DOHH2 (cell line): ENCODE measurements around the gene MGMT.

Source experiments
- H3F3A ChIP-seq: fragments of 200-600 bp; sonication (generic), shearing (Covaris generic); 2 replicates; pipeline ENCODE4 v1.6.0; 2016; ENCODE audit warnings: antibody characterized with exemption, mild to moderate bottlenecking; ENCODE audit not compliant: control insufficient read depth, insufficient read depth
- H3K27ac ChIP-seq: fragments of 200-600 bp; sonication (generic); 2 replicates; pipeline ENCODE4 v1.5.1; 2014; ENCODE audit warnings: low read depth, mild to moderate bottlenecking, low read length, moderate library complexity
- H3K27me3 ChIP-seq: fragments of 200-600 bp; sonication (generic); 2 replicates; pipeline ENCODE4 v1.6.1; 2014; ENCODE audit warnings: mild to moderate bottlenecking, low read length, mixed read lengths; ENCODE audit not compliant: control insufficient read depth
- H3K36me3 ChIP-seq: fragments of 200-600 bp; sonication (generic); 2 replicates; pipeline ENCODE4 v1.6.1; 2014; ENCODE audit warnings: mild to moderate bottlenecking, low read length, moderate library complexity, mixed read lengths; ENCODE audit not compliant: control insufficient read depth
- H3K4me1 ChIP-seq: fragments of 200-600 bp; sonication (generic); 2 replicates; pipeline ENCODE4 v1.6.1; 2014; ENCODE audit warnings: mild to moderate bottlenecking, low read length, mixed read lengths; ENCODE audit not compliant: control insufficient read depth
- H3K4me2 ChIP-seq: fragments of 200-600 bp; sonication (generic); 2 replicates; pipeline ENCODE4 v1.6.0; 2014; ENCODE audit warnings: mild to moderate bottlenecking, low read length, moderate library complexity
- H3K4me3 ChIP-seq: fragments of 200-600 bp; sonication (generic); 2 replicates; pipeline ENCODE4 v1.5.1; 2014; ENCODE audit warnings: mild to moderate bottlenecking, low read length, mixed read lengths
- H3K79me2 ChIP-seq: fragments of 200-600 bp; sonication (generic); 2 replicates; pipeline ENCODE4 v1.6.1; 2014; ENCODE audit warnings: mild to moderate bottlenecking, low read length, mixed read lengths; ENCODE audit not compliant: control insufficient read depth
- H3K9me2 ChIP-seq: fragments of 200-600 bp; sonication (generic); replicated peaks from 2 replicates; pipeline ENCODE4 v1.6.1; 2014; ENCODE audit warnings: mild to moderate bottlenecking, low read length, mixed read lengths; ENCODE audit not compliant: control insufficient read depth
- H3K9me3 ChIP-seq: fragments of 200-600 bp; sonication (generic); 2 replicates; pipeline ENCODE4 v1.6.1; 2014; ENCODE audit warnings: antibody characterized with exemption, low read length, mixed read lengths; ENCODE audit not compliant: control insufficient read depth, insufficient read depth
- H4K20me1 ChIP-seq: fragments of 200-600 bp; sonication (generic); 2 replicates; pipeline ENCODE4 v1.6.0; 2014; ENCODE audit warnings: low read depth, mild to moderate bottlenecking, antibody characterized with exemption, low read length, moderate library complexity; ENCODE audit not compliant: control insufficient read depth, insufficient read depth
- EZH2phosphoT487 ChIP-seq: fragments of 200-600 bp; sonication (generic); IDR thresholded peaks from 2 replicates; pipeline ENCODE4 v1.6.1; 2017; ENCODE audit warnings: borderline replicate concordance, mild to moderate bottlenecking, antibody characterized with exemption, low read length, moderate library complexity, mixed read lengths
- TF ChIP-seq, protein P1 (sequence below): fragments of 200-600 bp; sonication (generic); IDR thresholded peaks from one replicate; pipeline ENCODE4 v1.5.1; 2014; ENCODE audit warnings: antibody characterized with exemption, mild to moderate bottlenecking, low read depth, low read length; ENCODE audit not compliant: poor library complexity, severe bottlenecking

Gene MGMT

GRCh38 chr10:129694184-129694583 is 227.1 kb downstream of the MGMT start:
- Histone ChIP-seq H3K79me2 (no peaks in the 10 kb centered on the region), H3K9me2 (no peaks in the 10 kb centered on the region), H3K4me2 (no peak overlapping the region), H3K27me3 (no peaks in the 10 kb centered on the region), H4K20me1 (no peaks in the 10 kb centered on the region), H3F3A (no peaks in the 10 kb centered on the region), H3K9me3 (no peaks in the 10 kb centered on the region), H3K36me3 (no peaks in the 10 kb centered on the region), H3K4me1 (no peaks in the 10 kb centered on the region), H3K27ac (no peak overlapping the region), H3K4me3 (no peak overlapping the region)
- TF ChIP-seq, protein P1, sequence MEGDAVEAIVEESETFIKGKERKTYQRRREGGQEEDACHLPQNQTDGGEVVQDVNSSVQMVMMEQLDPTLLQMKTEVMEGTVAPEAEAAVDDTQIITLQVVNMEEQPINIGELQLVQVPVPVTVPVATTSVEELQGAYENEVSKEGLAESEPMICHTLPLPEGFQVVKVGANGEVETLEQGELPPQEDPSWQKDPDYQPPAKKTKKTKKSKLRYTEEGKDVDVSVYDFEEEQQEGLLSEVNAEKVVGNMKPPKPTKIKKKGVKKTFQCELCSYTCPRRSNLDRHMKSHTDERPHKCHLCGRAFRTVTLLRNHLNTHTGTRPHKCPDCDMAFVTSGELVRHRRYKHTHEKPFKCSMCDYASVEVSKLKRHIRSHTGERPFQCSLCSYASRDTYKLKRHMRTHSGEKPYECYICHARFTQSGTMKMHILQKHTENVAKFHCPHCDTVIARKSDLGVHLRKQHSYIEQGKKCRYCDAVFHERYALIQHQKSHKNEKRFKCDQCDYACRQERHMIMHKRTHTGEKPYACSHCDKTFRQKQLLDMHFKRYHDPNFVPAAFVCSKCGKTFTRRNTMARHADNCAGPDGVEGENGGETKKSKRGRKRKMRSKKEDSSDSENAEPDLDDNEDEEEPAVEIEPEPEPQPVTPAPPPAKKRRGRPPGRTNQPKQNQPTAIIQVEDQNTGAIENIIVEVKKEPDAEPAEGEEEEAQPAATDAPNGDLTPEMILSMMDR = no peak
- no peak for TF ChIP-seq EZH2phosphoT487

- no peaks in the 10 kb centered on the region for H3K9me2 ChIP-seq
- H3K27me3 ChIP-seq = no peaks in the 10 kb centered on the region
- H3K79me2 ChIP-seq = no peaks in the 10 kb centered on the region
- H3K4me1 ChIP-seq = no peaks in the 10 kb centered on the region
- no peak overlapping the region for H3K4me3 ChIP-seq
- no peaks in the 10 kb centered on the region for H3K36me3 ChIP-seq
- TF ChIP-seq EZH2phosphoT487 = no peak
- TF ChIP-seq, protein P1 = no peak
- no peaks in the 10 kb centered on the region for H3K9me3 ChIP-seq
- no peak overlapping the region for H3K27ac ChIP-seq
- no peak overlapping the region for H3K4me2 ChIP-seq
- no peaks in the 10 kb centered on the region for H3F3A ChIP-seq
- no peaks in the 10 kb centered on the region for H4K20me1 ChIP-seq
These were observed 227.7 kb downstream of the MGMT start for GRCh38 chr10:129694691-129695243.

DNA sequence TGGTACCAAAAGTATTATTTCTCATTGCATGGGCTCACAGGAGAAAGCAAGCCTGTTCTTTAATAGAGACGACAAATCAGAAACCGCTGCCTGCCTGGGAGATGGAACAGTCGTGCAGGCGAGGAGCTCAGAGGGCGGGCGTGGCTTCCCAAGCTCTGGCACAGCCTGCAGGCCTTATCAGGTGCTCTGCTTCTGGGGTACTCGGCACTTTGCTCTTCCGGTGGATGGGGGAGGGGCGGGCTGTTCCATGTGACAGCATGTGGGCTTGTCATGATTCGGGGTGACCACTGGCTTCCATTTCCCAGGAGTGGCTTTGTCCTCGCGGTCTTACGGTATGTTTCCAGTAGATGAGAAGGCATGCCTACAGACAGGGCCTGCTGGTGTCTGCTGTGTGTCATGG is 228.6 kb downstream of the MGMT start:
- Histone ChIP-seq H3K9me2 (no peaks in the 10 kb centered on the region), H3K9me3 (no peaks in the 10 kb centered on the region), H3K4me3 (no peak overlapping the region), H3K36me3 (no peaks in the 10 kb centered on the region), H3K79me2 (no peaks in the 10 kb centered on the region), H3F3A (no peaks in the 10 kb centered on the region), H4K20me1 (no peaks in the 10 kb centered on the region), H3K4me2 (no peak overlapping the region), H3K27me3 (no peaks in the 10 kb centered on the region), H3K27ac (no peak overlapping the region), H3K4me1 (no peaks in the 10 kb centered on the region)
- no peak for TF ChIP-seq EZH2phosphoT487

DNA sequence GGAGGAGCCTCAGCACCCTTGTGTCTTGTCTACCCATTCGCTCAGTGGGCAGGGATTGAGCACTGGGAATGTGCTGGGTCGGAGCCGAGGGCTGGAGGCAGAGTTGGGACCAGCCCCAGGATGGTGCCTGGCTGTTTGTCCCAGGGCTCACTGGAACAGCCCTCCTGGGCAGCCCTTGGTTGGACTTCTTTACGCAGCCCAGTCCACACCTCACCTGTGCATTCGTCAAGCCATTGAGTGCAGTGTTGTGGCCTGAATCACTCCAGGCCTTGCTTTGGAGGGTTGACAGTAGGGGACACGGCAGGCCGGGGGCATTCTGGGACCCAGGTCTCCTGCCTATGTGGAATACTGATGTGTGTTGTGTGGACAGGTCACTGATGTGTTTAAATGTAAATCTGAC is 229.6 kb downstream of the MGMT start:
- no peaks in the 10 kb centered on the region for H3F3A ChIP-seq
- TF ChIP-seq EZH2phosphoT487 = no peak
- TF ChIP-seq, protein P1 = no peak
- no peak overlapping the region for H3K27ac ChIP-seq
- H3K9me2 ChIP-seq = no peaks in the 10 kb centered on the region
- no peak overlapping the region for H3K4me3 ChIP-seq
- no peaks in the 10 kb centered on the region for H3K79me2 ChIP-seq
- H3K4me1 ChIP-seq = no peaks in the 10 kb centered on the region
- no peak overlapping the region for H3K4me2 ChIP-seq
- no peaks in the 10 kb centered on the region for H3K27me3 ChIP-seq
- H4K20me1 ChIP-seq = no peaks in the 10 kb centered on the region
- H3K9me3 ChIP-seq = no peaks in the 10 kb centered on the region
- H3K36me3 ChIP-seq = no peaks in the 10 kb centered on the region
